CD4-positive, alpha-beta T cell treated with Interleukin-12 subunit alpha and Interleukin-12 subunit beta, for 1 hour (primary cell): Measurements from ENCODE around the gene STUB1.

Experiments
- DNase-seq: peaks from one replicate; pipeline ENCODE4 v3.0.0-alpha.2; 2020

Gene STUB1

GRCh38 chr16:698911-699671 is 18.9 kb downstream of the STUB1 start:
- no peak for DNase-seq

DNA sequence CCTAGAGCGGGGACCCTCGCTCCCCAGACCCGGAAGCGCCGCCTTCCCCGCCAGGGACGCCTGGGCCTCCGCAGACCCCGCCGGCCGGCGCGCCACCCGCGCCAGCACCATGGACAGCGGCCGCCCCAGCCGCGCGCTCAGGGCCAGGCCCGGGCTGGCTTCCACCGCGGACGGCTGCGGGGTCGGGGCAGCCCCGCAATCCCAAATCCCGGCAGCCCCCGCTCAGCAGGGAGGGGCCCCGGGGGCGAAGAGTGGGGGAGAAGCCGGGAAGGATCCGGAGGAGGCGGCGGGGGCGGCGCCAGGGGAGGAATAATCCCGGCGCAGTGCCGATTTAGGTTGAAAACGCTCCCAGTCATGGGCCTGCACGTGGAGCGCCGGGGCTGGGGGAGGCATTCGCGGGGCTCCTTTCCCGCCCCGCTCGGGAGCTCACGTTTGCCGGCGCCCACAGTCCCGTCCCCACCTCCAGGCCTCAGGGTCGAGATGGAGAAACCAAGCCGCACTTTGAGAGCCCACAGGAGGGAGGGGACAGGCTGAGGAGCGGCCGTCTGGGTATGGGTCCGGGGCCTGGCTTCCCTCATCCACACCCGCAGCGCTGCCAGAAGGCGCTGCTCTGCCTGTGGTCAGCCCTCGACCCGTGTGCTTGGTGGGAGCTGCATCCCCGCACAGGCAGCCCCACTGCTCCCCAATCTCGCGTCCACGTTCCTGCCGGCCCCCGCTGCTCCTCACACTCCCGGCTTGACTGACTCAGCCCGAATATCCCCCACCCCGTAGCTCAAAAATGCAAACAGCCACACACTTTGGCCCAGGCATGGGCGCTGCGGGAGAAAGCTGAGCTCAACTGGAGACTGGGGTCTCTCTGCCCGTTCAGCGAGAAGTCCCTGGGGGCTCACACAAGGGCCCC is 20.7 kb downstream of the STUB1 start:
- peak; percentile 61 for DNase-seq

GRCh38 chr16:702341-702740 is 22.1 kb downstream of the STUB1 start:
- no peak for DNase-seq

DNA sequence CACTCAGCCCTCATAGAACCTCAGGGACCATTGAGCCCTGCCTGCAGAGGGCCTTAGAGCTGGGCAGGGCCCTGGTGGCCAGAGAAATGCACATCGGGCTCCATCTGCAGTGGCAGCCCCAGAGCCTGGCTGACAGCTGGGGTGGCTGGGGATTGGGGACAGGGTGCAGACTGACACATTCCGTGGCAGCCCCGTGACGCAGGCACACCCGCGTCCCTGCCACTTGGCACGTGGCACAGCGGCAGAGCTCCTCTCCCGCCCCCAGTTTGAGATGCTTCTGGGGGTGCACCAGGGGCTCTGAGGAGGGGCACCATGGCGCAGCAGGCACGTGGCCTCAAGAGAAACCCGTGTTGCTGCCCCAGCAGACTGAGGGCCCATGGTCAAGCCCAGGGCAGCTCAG is 23.2 kb downstream of the STUB1 start:
- DNase-seq, result no peak

DNA sequence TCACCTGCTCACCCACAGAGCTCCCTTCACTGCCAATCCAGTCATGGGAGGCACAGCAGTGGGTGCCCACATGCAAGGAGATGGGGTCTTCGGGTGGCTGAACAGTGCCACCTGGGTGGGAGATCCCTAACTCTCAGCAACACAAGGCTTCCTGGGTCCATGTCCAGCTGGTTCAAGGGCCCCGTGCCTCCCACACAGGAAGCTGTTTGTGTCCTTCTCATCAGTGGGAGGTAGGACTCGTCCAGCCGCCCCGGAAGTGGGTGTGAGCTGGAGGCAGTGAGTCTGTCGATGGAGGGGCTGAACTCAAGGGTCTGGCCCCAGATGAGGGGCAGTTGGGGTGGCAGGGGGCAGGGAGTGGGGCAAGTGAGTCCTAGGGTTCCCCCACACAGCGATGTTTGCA is 23.8 kb downstream of the STUB1 start:
- no peak for DNase-seq

GRCh38 chr16:704552-705380 is 24.6 kb downstream of the STUB1 start:
- DNase-seq, result no peak

DNA sequence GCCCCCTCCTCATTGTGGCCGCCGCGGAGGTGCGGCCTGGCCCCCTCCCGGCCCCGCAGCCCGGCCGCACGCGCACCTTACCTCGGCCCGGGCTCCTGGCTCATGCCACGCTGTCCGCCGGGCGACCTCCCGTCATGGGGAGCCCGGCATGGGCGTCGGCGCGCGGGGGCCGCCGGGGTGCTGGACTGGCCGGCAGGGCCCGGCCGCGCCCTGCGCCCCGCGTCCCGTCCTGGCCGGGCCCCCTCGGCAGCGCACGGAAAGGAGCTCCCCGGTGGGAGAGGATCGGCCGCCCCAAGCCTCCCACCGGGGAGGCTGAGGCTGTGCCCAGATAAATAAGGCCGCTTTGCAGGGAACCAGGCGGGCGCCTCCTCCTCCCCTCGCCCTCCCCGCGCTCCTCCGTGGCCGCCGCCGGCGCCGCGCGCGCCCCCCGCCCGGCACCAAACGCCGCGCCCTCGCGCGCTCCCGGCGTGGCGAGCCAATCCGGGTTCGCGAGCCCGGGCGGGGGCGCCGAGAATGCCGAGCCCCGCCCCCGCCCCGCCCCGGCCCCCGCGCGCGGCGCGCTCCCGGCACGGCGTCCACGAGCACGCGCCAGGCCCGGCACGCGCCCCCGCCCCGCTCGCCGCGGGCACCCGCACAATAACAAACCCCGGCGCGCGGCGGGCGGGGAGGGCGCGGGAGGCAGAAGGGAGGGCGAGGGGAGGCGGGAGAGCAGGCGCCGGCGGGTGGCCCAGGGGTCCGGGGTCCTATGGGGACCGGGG is 25.4 kb downstream of the STUB1 start, which contains the start of gene FBXL16:
Gene FBXL16, minus strand, starts transcription at position 371 of the 758 bp plus-strand sequence. CDS start 8,396 bp downstream, outside the sequence.
- no peak for DNase-seq

DNA sequence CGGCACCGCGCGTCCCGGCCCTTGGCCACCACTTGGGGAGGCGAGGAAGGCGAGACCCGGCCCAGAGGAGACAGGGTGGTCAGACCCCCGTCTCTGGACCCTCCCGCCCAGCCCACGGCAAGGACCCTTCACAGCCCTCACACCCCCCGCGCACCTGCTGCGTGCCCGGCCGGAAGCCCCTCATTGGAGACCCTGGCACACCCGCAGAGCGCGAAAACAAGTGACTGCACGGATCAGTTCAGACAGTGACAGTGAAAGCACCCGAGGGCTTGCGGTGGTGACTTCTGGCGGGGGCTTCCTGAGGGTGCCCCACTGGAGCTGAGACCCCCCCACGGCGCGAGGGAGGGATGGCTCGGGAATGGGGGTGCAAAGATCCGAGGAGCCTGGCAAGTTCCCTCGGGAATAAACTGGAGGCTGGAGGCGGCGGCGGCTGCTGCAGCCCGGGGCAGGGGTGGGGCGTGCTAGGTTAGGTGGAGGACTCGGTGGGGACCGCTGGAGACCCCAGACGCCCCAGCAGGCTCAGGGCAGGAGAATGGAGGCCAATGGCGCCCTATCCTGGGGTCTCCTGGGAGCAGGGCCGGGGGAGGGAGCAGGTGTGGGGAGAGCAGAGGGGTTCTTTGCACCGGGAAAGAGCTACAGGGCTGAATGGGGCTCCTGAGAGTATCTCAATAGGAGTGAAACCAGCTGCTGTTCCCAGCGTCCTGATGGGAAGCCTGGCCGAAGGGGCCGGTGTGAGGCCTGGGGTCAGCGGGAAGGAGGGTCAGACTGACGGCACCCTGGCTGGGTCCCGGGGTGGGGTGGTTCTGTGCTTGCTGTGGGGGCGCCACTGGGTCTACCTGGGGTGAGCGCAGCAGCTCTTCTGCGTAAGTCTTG is 26.2 kb downstream of the STUB1 start:
- DNase-seq, result no peak

DNA sequence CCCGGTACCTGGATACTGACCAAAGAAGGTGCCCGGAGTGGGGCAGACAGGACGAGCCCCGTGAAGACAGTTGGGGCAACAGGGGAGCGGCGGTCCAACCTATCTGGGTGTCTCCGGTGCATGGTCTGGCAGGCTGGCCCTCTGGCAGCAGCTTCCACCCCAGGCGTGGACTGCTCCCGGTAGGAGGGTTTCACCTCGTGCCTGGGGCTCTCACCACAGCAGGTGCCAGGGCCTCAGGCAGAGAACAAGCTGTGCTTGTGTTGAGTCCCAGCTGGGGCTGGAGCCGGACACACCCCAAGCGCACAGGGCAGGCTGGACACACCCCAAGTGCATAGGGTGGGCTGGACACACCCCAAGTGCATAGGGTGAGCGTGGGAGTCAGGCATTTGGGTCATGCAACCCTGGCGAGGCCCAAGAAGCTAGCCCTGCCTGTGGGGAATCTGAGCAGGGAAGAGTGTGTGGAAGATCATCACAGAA is 26.9 kb downstream of the STUB1 start:
- no peak for DNase-seq

DNA sequence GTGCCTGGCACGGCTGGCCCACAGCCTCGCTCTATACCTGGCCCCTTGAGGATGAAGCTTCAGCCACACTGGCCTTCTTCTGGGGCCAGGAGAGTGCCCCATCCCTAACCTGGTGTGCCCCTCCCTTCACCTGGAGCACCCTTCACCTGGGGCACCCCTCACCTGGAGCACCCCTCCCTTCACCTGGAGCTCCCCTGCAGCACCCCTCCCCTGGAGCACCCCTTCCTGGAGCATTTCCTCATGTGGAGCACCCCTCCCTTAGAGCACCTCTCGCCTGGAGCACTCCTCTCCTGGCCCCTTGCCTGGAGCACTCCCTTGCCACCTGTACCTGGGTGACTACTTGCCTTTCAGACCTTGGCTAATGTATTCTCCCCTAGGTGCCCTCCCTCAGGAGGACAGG is 27.8 kb downstream of the STUB1 start:
- DNase-seq, result no peak

DNA sequence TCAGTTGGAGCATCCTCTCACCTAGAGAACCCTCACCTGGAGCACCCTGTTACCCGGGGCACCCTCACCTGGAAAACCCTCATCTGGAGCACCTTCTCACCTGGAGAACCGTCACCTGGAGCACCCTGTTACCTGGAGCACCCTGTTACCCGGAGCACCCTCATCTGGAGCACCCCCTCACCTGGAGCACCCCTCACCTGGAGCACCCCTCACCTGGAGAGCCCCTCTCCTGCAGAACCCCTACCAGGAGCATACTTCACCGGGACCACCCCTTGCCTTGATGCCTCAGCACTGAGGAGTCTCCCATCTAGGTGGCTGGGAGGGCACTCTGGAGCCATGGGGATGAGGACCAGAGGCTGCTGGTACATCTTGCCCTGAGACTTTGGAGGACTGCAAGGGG is 28.7 kb downstream of the STUB1 start:
- DNase-seq, result no peak

GRCh38 chr16:709566-710499 is 29.6 kb downstream of the STUB1 start:
- no peak for DNase-seq

- DNase-seq, result no peak
Measured at GRCh38 chr16:710500-711075, 30.4 kb downstream of the STUB1 start.

- DNase-seq, result no peak
Measured at GRCh38 chr16:711084-711483, 30.9 kb downstream of the STUB1 start.

GRCh38 chr16:711548-712320 is 31.5 kb downstream of the STUB1 start:
- DNase-seq, result peak; percentile 82

DNA sequence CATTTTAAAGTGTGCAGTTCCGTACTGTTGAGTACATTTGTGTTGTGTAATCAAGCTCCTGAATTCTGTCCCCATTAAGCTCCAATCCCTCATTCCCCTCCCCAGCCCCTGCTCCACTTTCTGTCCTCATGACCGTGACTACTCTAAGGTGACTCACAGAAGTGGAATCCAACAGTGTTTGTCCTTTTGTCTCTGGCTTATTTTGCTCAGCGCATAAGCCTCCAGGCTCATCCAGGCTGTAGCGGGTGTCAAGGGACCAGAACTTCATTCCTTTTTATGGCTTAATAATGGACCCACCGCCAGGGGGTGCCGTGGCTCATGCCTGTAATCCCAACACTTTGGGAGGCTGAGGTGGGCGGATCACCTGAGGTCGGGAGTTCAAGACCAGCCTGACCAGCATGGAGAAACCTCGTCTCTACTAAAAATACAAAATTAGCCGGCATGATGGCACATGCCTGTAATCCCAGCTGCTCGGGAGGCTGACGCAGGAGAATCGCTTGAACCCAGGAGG is 32.6 kb downstream of the STUB1 start:
- peak; percentile 55 for DNase-seq

DNA sequence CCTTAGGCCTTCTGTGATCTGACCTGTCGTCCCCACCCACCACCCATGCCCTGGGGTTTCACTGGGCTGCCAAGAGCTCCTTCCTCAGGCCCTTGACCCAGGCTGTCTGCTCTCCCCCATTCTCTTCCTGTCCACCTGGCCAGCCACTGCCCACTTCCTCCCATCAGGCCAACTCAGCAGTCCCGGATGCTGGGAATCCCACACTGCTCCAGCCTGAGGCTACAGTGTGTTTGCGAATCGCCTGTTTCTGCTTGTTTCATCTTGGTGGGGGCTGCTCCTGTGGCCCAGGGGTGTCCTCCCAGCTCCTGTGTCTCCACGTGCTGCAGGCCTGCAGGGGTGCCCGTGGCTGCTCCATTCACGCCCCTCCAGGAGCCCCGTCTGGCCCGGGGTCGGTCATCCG is 33.9 kb downstream of the STUB1 start:
- DNase-seq, result no peak
